ENCODE measurements around the gene MBTPS1.

GRCh38 chr16:84137287-84137686, 20.5 kb upstream of the MBTPS1 start:
- TF ChIP-seq CHD4 (IDR thresholded peaks at IDR 0.05; ENCODE audit: insufficient read depth, insufficient replicate concordance, low read depth, low read length, poor library complexity, severe bottlenecking) (no peak), ARNT (IDR thresholded peaks at IDR 0.05) (no peak), ZBTB33 (CRISPR knock-in tag; IDR thresholded peaks at IDR 0.05) (peak; percentile 62), CHD2 (IDR thresholded peaks at IDR 0.05; ENCODE audit: low read depth, low read length) (no peak), EP300 (IDR thresholded peaks at IDR 0.05; ENCODE audit: low read length) (no peak), FOXP1 (CRISPR knock-in tag; IDR thresholded peaks at IDR 0.05) (no peak), MYC (IDR thresholded peaks at IDR 0.05; ENCODE audit: low read depth, low read length) (no peak), MYC (CRISPR knock-in tag; IDR thresholded peaks at IDR 0.05; ENCODE audit: borderline replicate concordance, low read depth) (no peak)
